Raji (cell line): Measurements from ENCODE around the gene SUPT3H.

Experiments
- POLR2A ChIP-seq: IDR thresholded peaks from 2 replicates; pipeline ENCODE4 v1.6.1; 2011; ENCODE audit warnings: low read depth, low read length, control low read depth; ENCODE audit not compliant: insufficient read depth

Gene SUPT3H

GRCh38 chr6:45086360-45087084 is 291.2 kb downstream of the SUPT3H start:
- TF ChIP-seq POLR2A = no peak

- TF ChIP-seq POLR2A = no peak
These were observed 293.5 kb downstream of the SUPT3H start for GRCh38 chr6:45084257-45084656.

- no peak for TF ChIP-seq POLR2A
These were observed 295.6 kb downstream of the SUPT3H start for GRCh38 chr6:45082091-45082490.

GRCh38 chr6:45081634-45082033 is 296.1 kb downstream of the SUPT3H start:
- TF ChIP-seq POLR2A = no peak

GRCh38 chr6:45078432-45078831 is 299.3 kb downstream of the SUPT3H start:
- TF ChIP-seq POLR2A = no peak

- TF ChIP-seq POLR2A = no peak
These were observed 301.4 kb downstream of the SUPT3H start for GRCh38 chr6:45076217-45076930.

GRCh38 chr6:45075246-45075645 is 302.5 kb downstream of the SUPT3H start:
- TF ChIP-seq POLR2A = no peak

- TF ChIP-seq POLR2A = no peak
These were observed 303.3 kb downstream of the SUPT3H start for GRCh38 chr6:45074439-45074838.

- no peak for TF ChIP-seq POLR2A
These were observed 304.0 kb downstream of the SUPT3H start for GRCh38 chr6:45073771-45074170.

- TF ChIP-seq POLR2A = no peak
These were observed 305.1 kb downstream of the SUPT3H start for GRCh38 chr6:45072673-45073072.

GRCh38 chr6:45072016-45072415 is 305.7 kb downstream of the SUPT3H start:
- TF ChIP-seq POLR2A = no peak

- TF ChIP-seq POLR2A = no peak
These were observed 308.6 kb downstream of the SUPT3H start for GRCh38 chr6:45069091-45069490.

- no peak for TF ChIP-seq POLR2A
These were observed 320.0 kb downstream of the SUPT3H start for GRCh38 chr6:45057711-45058110.

- no peak for TF ChIP-seq POLR2A
These were observed 323.1 kb downstream of the SUPT3H start for GRCh38 chr6:45054610-45055009.

- TF ChIP-seq POLR2A = no peak
These were observed 325.4 kb downstream of the SUPT3H start for GRCh38 chr6:45052325-45052724.

GRCh38 chr6:45049188-45049843 is 328.4 kb downstream of the SUPT3H start:
- TF ChIP-seq POLR2A = no peak
